SW 1271 (cell line): ENCODE measurements around the gene STK32A.
A peak's percentile ranks its signal among the peaks of the same experiment; 100 is the strongest.
"Not testable (repeated sequence)": the region's sequence is repeated elsewhere in the genome, so short reads cannot be mapped to it uniquely, and the experiment has no call there.

Experiments used
- DNase-seq, 2 experiments: peaks; one replicate each; lab custom pipeline; 2025; lab: John Stamatoyannopoulos, UW

Gene STK32A

GRCh38 chr5:147346006-147346561 is 111.3 kb downstream of the STK32A start:
- no peak for DNase-seq

GRCh38 chr5:147348046-147348445 is 113.2 kb downstream of the STK32A start:
- no peak for DNase-seq

GRCh38 chr5:147348451-147348850 is 113.6 kb downstream of the STK32A start:
- DNase-seq, result no peak

GRCh38 chr5:147349241-147349640 is 114.4 kb downstream of the STK32A start:
- no peak for DNase-seq

- DNase-seq, result no peak
These were observed 124.3 kb downstream of the STK32A start for GRCh38 chr5:147359101-147359500.

- no peak for DNase-seq
These were observed 124.8 kb downstream of the STK32A start for GRCh38 chr5:147359581-147359980.

- DNase-seq, result no peak
These were observed 126.0 kb downstream of the STK32A start for GRCh38 chr5:147360816-147361215.

GRCh38 chr5:147361441-147362175 is 126.8 kb downstream of the STK32A start:
- DNase-seq, result no peak

GRCh38 chr5:147367381-147367780 is 132.6 kb downstream of the STK32A start:
- not testable (repeated sequence) for DNase-seq

GRCh38 chr5:147369742-147370374 is 135.0 kb downstream of the STK32A start:
- peak in 1 of 2 experiments; percentile 54 for DNase-seq

GRCh38 chr5:147371290-147371689 is 136.5 kb downstream of the STK32A start:
- DNase-seq, result no peak

- DNase-seq, result no peak
These were observed 137.4 kb downstream of the STK32A start for GRCh38 chr5:147372191-147372590.

GRCh38 chr5:147373328-147373727 is 138.5 kb downstream of the STK32A start:
- DNase-seq, result no peak

- DNase-seq, result no peak
These were observed 140.3 kb downstream of the STK32A start for GRCh38 chr5:147375151-147375550.

GRCh38 chr5:147377682-147378081 is 142.9 kb downstream of the STK32A start:
- DNase-seq, result no peak

GRCh38 chr5:147381555-147381954 is 146.7 kb downstream of the STK32A start:
- DNase-seq, result no peak

- DNase-seq, result no peak
These were observed 147.9 kb downstream of the STK32A start for GRCh38 chr5:147382776-147383175.

GRCh38 chr5:147384346-147385193 is 149.7 kb downstream of the STK32A start:
- DNase-seq, result no peak

GRCh38 chr5:147387109-147387508 is 152.3 kb downstream of the STK32A start:
- DNase-seq, result no peak

- no peak for DNase-seq
These were observed 153.6 kb downstream of the STK32A start for GRCh38 chr5:147388184-147389108.

- DNase-seq, result no peak
These were observed 155.9 kb downstream of the STK32A start for GRCh38 chr5:147390654-147391225.
